Neural progenitor cell (in vitro differentiated cells): ENCODE measurements around the gene INTS1. TPM values are rescaled to one million over a fixed set of nuclear protein-coding genes. Genes with fewer than 3 reads are reported as not detected.

Experiments used
- DNase-seq: peaks from one replicate; pipeline ENCODE4 v3.0.0-alpha.2; 2016; ENCODE audit warnings: low spot score
- H2AFZ ChIP-seq: fragments of 200-600 bp; sonication (generic); replicated peaks from 2 replicates; pipeline ENCODE4 v1.6.1; 2016; ENCODE audit warnings: antibody characterized with exemption
- H3F3A ChIP-seq: fragments of 200-600 bp; sonication (generic); 2 replicates; pipeline ENCODE4 v1.6.1; 2016; ENCODE audit warnings: antibody characterized with exemption, low read depth
- H3K27ac ChIP-seq: fragments of 200-600 bp; sonication (generic); 2 replicates; pipeline ENCODE4 v1.5.1; 2016; ENCODE audit warnings: mild to moderate bottlenecking
- H3K27me3 ChIP-seq: fragments of 200-600 bp; sonication (generic); 2 replicates; pipeline ENCODE4 v1.6.1; 2016; ENCODE audit warnings: mild to moderate bottlenecking, moderate library complexity
- H3K36me3 ChIP-seq: fragments of 200-600 bp; sonication (generic); 2 replicates; pipeline ENCODE4 v1.5.1; 2016
- H3K4me1 ChIP-seq: fragments of 200-600 bp; sonication (generic); 2 replicates; pipeline ENCODE4 v1.6.1; 2016; ENCODE audit warnings: mixed run types
- H3K4me2 ChIP-seq: fragments of 200-600 bp; sonication (generic); 2 replicates; pipeline ENCODE4 v1.6.1; 2016
- H3K4me3 ChIP-seq: fragments of 200-600 bp; sonication (generic); 2 replicates; pipeline ENCODE4 v1.5.1; 2016
- H3K79me2 ChIP-seq: fragments of 200-600 bp; sonication (generic); 2 replicates; pipeline ENCODE4 v1.6.1; 2016; ENCODE audit warnings: low read depth
- H3K9ac ChIP-seq: fragments of 200-600 bp; sonication (generic); 2 replicates; pipeline ENCODE4 v1.6.1; 2016
- H3K9me3 ChIP-seq: fragments of 200-600 bp; sonication (generic); 2 replicates; pipeline ENCODE4 v1.5.1; 2016; ENCODE audit warnings: low read depth
- H4K20me1 ChIP-seq: fragments of 200-600 bp; sonication (generic); 2 replicates; pipeline ENCODE4 v1.6.1; 2016; ENCODE audit warnings: low read depth
- H3K27ac Mint-ChIP-seq: 3 replicates; pipeline ENCODE4 v1.8.0; 2021; ENCODE audit warnings: mixed read lengths
- H3K27me3 Mint-ChIP-seq: 2 replicates; pipeline ENCODE4 v1.8.0; 2022; ENCODE audit warnings: low read depth, mild to moderate bottlenecking, inconsistent platforms, moderate library complexity, mixed read lengths; ENCODE audit not compliant: insufficient read depth
- H3K36me3 Mint-ChIP-seq: 3 replicates; pipeline ENCODE4 v1.8.0; 2021; ENCODE audit warnings: mixed read lengths
- H3K4me1 Mint-ChIP-seq: 3 replicates; pipeline ENCODE4 v1.8.0; 2021; ENCODE audit warnings: mixed read lengths
- H3K4me3 Mint-ChIP-seq: 3 replicates; pipeline ENCODE4 v1.8.0; 2021; ENCODE audit warnings: mild to moderate bottlenecking, moderate library complexity, mixed read lengths
- H3K9me3 Mint-ChIP-seq: 3 replicates; pipeline ENCODE4 v1.8.0; 2020; ENCODE audit warnings: mixed read lengths
- CTCF ChIP-seq: fragments of 200-600 bp; sonication (generic); IDR thresholded peaks from 2 replicates; pipeline ENCODE4 v1.5.1; 2017; ENCODE audit warnings: antibody characterized with exemption, mild to moderate bottlenecking
- EZH2 ChIP-seq: fragments of 200-600 bp; sonication (generic); IDR thresholded peaks from 2 replicates; pipeline ENCODE4 v1.6.1; 2017; ENCODE audit warnings: antibody characterized with exemption, mild to moderate bottlenecking, moderate library complexity
- EZH2phosphoT487 ChIP-seq: fragments of 200-600 bp; sonication (generic); IDR thresholded peaks from 2 replicates; pipeline ENCODE4 v1.6.1; 2017; ENCODE audit warnings: antibody characterized with exemption
- total RNA-seq: library from RNA; depleted of rRNA; stranded (reverse); fragments of >200 nt; gene quantifications from 2 replicates; pipeline ENCODE4 v1.2.3, GENCODE V29; 2015; ENCODE audit warnings: low replicate concordance

The INTS1 gene
- total RNA-seq, 1 donor from 2014 or later = 16.5 TPM

DNA sequence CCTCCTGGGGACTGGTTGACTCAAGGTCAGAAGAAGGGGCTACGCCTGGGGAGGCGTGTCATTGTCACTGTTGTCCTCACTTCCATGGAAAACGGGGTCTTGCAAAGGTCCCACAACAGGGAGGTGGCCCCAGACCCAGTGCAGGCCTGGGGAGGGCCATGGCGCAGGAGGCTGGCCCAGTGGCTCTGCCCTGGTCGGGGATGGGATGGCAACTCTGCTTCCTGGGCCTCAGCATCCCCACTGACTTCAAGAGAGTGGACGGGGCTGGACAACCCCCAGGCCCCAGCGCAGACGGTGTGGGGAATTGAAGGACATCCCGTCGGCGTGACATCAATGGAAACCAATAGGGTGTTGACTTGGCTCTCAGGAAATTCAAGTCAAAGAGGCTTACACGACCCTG lies 80.1 kb downstream of the INTS1 start:
- no peaks in the 10 kb centered on the region for H3F3A ChIP-seq
- H3K27me3 Mint-ChIP-seq = peaks cover 2% of the 10 kb centered on the region
- no peak overlapping the region for H3K4me2 ChIP-seq
- H3K4me3 Mint-ChIP-seq = no peak overlapping the region
- peaks cover 9% of the 10 kb centered on the region for H3K4me1 Mint-ChIP-seq
- peaks cover 2% of the 10 kb centered on the region for H3K4me1 ChIP-seq
- H3K27ac ChIP-seq = no peak overlapping the region
- H2AFZ ChIP-seq = no peak overlapping the region
- no peaks in the 10 kb centered on the region for H3K9me3 ChIP-seq
- no peak overlapping the region for H3K4me3 ChIP-seq
- H3K79me2 ChIP-seq = no peaks in the 10 kb centered on the region
- no peak overlapping the region for H3K9ac ChIP-seq
- H3K27ac Mint-ChIP-seq = no peak overlapping the region
- no peaks in the 10 kb centered on the region for H3K36me3 Mint-ChIP-seq
- H3K27me3 ChIP-seq = no peaks in the 10 kb centered on the region
- no peaks in the 10 kb centered on the region for H3K9me3 Mint-ChIP-seq
- no peaks in the 10 kb centered on the region for H4K20me1 ChIP-seq
- no peaks in the 10 kb centered on the region for H3K36me3 ChIP-seq
- DNase-seq = no peak
- no peak for TF ChIP-seq EZH2phosphoT487
- TF ChIP-seq EZH2 = no peak
- no peak for TF ChIP-seq CTCF

DNA sequence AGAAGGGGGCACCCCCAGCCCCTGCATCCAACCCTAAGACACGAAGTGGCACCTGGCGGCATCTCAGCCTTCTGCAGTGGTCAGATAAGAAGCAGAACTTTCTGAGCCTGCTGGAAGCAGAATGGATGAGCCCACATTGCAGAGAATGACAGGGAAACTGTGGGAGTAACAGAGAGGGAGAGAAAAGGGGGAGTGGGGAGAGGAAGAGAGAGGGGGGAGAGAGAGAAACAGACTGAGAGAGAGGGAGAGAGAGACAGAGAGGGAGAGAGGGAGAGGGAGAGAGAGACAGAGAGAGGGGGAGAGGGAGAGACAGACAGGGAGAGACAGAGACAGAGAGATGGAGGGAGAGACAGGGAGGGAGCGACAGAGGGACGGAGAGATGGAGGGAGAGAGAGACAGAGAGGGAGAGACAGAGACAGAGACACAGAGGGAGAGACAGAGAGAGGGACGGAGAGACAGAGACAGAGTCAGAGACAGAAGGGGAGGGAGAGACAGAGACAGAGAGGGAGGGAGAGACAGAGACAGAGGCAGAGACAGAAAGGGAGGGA lies 80.9 kb downstream of the INTS1 start:
- H3K36me3 Mint-ChIP-seq = no peaks in the 10 kb centered on the region
- no peak overlapping the region for H3K4me3 Mint-ChIP-seq
- H3K9ac ChIP-seq = no peak overlapping the region
- H3K27ac ChIP-seq = no peak overlapping the region
- H3K27ac Mint-ChIP-seq = no peak overlapping the region
- no peaks in the 10 kb centered on the region for H4K20me1 ChIP-seq
- H3K4me1 ChIP-seq = peaks cover 2% of the 10 kb centered on the region
- no peak for DNase-seq
- H3K4me2 ChIP-seq = no peak overlapping the region
- H3K4me1 Mint-ChIP-seq = peaks cover 9% of the 10 kb centered on the region
- TF ChIP-seq EZH2 (no peak), EZH2phosphoT487 (no peak), CTCF (no peak)
- H3K27me3 ChIP-seq = no peaks in the 10 kb centered on the region
- no peak overlapping the region for H2AFZ ChIP-seq
- H3F3A ChIP-seq = peaks cover under 1% of the 10 kb centered on the region
- H3K27me3 Mint-ChIP-seq = peaks cover 2% of the 10 kb centered on the region
- no peaks in the 10 kb centered on the region for H3K9me3 ChIP-seq
- peaks cover 2% of the 10 kb centered on the region for H3K9me3 Mint-ChIP-seq
- no peak overlapping the region for H3K4me3 ChIP-seq
- H3K79me2 ChIP-seq = no peaks in the 10 kb centered on the region
- H3K36me3 ChIP-seq = no peaks in the 10 kb centered on the region

DNA sequence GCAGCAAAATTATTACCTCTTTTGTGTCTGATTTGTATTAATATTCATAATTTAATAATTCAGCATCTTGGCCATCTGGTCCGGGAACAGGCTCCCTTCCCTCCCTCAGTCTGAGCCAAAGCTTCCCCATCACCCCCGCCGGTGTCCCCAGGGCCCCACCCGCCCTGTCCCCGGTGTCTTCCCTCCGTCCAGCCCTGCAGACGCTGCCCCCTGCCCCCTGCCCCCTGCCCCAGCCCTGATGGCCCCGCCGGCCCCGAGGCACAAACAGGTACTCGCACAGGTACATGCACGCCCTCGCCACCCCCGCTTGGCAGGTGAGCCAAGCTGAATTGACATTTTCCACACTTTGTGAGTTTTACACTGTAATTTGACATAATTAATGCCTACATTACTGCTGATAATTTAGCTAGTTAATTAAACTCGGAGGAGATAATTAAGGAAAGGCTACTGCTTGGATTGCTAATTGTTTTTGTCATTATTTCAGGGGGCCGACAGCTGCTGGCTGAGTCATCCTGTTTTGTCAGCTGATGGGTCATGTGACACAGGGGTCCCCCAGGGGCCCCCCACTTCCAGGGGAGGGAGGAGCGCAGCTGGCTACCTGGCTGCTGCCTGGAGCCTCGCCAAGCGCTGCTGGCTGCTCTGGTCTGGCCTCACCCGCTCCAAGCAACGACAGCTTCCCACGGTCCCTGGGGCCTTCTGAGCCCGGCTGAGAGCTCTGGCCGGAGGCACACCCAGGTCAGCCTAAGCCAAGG lies 81.5 kb downstream of the INTS1 start:
- Histone ChIP-seq H3F3A (peaks cover 4% of the 10 kb centered on the region), H3K79me2 (no peaks in the 10 kb centered on the region), H3K4me2 (no peak overlapping the region), H3K27me3 (peaks cover 2% of the 10 kb centered on the region), H3K36me3 (no peaks in the 10 kb centered on the region), H3K4me3 (no peak overlapping the region), H3K27ac (no peak overlapping the region), H4K20me1 (no peaks in the 10 kb centered on the region), H3K9me3 (no peaks in the 10 kb centered on the region), H3K9ac (no peak overlapping the region), H3K4me1 (peaks cover 2% of the 10 kb centered on the region), H2AFZ (no peak overlapping the region)
- H3K4me3 Mint-ChIP-seq = no peak overlapping the region
- no peak overlapping the region for H3K27ac Mint-ChIP-seq
- TF ChIP-seq CTCF (no peak), EZH2 (no peak), EZH2phosphoT487 (no peak)
- H3K4me1 Mint-ChIP-seq = peaks cover 10% of the 10 kb centered on the region
- H3K27me3 Mint-ChIP-seq = peaks cover 2% of the 10 kb centered on the region
- no peak for DNase-seq
- peaks cover 3% of the 10 kb centered on the region for H3K9me3 Mint-ChIP-seq
- no peaks in the 10 kb centered on the region for H3K36me3 Mint-ChIP-seq
